Measurements from ENCODE around the gene WASF3.
A peak's percentile ranks its signal among the peaks of the same experiment; 100 is the strongest.

Gene WASF3

GRCh38 chr13:26685606-26686005 is 128.1 kb downstream of the WASF3 start:
- DNase-seq (ENCODE audit: low read depth) = no peak

DNA sequence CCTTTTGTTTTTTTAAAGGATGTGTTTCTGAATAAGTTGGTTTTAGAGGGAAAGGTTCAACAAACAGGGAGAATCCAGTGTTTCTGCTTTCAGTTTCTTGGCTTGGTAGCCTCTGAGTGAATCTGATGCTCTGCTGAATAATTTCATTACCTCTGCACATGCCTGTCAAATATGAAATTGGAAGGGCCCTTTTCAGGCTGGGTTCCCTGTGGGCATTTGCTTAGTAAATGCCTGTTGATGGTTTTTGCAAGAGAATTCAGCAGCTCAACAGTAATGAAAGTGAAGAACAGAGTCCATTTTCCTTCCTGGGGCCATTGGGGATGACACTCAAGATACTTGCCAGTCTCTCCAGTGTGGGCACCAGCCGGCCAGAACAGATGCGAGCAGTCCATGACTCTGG is 128.8 kb downstream of the WASF3 start:
- no peak for DNase-seq (ENCODE audit: low read depth)

DNA sequence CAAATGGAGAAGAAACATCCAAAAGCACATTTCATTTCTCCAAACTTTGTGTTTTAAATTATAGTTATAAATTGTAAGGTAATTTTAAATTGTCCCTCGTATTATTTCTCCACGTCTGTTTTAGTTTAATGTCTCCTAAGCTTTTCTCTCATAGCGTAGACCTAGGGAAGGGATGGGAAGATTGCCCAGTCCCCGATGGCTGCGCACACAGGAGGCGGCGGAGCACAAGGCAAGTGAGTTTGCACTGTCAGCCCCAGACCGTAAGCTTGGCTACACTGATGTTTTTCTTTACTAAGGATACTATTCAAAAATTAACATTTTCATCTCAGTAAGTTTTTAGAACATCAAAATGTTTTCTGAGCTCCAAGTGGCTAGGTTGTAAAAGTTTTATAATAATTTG is 130.8 kb downstream of the WASF3 start:
- no peak for DNase-seq (ENCODE audit: low read depth)

DNA sequence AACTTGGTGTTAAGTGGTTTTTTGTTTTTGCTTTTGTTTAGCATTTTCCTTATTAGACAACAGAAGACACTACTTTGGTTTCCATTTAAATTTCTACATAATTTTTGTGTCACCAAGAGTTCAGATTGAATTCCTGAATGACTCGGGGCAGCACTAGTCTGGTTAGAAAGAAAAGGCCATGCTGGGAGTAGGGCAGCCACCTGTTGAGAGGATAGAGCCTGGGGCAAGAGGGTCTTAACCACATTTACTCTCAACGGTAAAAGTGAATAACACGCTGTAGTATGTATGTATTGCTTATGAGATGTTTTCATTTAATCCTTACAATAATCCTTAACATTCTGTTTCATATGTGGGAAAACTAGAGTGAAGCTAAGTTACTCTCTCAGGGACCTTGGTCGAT is 131.5 kb downstream of the WASF3 start:
- DNase-seq (ENCODE audit: low read depth) = no peak

DNA sequence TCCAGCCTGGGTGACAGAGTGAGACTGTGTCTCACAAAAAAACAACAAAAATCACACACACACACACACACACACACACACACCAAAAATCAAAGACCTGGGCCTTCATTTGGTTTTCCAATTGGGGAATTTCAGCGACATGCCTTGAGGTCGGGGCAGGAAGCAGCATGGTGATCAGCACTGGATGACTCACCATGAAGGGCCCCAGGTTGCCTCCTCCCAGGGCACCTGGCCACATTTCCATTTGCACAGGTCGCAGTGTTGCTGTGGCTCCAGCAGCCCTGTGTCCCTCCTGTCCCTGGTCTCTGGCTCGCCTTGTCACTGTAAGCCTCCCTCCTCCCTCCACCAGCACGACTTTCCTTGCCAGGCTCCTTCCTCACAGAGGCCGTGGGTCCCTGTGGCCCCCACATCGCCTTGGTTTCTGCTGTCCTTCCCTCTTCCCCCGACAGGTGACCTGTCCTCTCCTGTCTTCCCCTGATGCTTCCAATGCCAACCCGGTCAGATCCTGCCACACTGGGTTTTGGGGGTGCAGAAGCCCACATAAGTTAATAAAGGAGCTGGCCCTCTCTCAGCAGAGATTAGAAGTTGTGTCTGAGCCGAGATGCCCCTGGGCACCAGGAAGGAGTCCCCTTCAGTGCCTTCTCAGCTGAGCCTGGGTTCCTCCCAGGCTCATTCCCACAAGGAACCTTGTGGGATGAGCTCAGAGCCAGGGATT is 136.4 kb downstream of the WASF3 start:
- DNase-seq (ENCODE audit: low read depth) = no peak

DNA sequence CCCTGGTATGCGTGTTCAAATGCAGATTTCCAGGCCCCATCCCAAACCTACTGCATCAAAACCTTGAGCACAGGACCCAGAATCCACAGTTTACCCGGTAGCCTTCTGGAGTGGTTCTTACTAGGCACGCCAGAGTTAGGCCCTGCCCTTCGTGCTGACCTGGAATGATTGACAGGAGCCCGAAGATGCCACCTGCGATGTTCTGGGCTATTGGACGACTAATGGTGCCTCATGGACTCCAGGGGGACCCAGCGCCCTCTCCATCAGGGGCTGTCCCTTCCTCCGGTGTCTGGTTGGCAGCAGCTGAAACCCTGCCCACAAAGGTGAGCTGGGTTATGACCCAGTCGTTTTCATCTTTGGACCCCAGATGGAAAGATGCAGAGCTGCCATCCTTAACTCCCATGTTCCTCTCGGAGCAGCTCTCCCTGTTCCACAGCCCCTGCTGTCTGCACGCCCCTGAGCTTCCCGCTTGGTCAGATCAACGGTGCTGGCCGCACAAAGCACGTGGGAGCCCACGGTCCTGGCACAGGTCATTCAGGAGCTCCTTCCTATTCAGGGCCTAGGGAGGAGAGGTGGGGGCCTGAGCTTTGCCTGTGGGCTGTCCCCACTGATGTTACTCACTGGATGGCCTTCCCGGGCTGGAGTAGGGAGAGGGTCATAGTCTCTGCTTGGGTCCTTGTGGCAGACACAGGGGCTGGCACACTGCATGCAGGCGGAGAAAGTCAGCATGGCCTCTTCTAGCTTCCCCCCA is 137.3 kb downstream of the WASF3 start:
- no peak for DNase-seq (ENCODE audit: low read depth)

GRCh38 chr13:26695360-26695705 is 137.8 kb downstream of the WASF3 start:
- no peak for DNase-seq (ENCODE audit: low read depth)

- no peak for DNase-seq (ENCODE audit: low read depth)
Measured at GRCh38 chr13:26695891-26696311, 138.4 kb downstream of the WASF3 start.

GRCh38 chr13:26697069-26697955 is 139.8 kb downstream of the WASF3 start:
- DNase-seq (ENCODE audit: low read depth) = no peak

DNA sequence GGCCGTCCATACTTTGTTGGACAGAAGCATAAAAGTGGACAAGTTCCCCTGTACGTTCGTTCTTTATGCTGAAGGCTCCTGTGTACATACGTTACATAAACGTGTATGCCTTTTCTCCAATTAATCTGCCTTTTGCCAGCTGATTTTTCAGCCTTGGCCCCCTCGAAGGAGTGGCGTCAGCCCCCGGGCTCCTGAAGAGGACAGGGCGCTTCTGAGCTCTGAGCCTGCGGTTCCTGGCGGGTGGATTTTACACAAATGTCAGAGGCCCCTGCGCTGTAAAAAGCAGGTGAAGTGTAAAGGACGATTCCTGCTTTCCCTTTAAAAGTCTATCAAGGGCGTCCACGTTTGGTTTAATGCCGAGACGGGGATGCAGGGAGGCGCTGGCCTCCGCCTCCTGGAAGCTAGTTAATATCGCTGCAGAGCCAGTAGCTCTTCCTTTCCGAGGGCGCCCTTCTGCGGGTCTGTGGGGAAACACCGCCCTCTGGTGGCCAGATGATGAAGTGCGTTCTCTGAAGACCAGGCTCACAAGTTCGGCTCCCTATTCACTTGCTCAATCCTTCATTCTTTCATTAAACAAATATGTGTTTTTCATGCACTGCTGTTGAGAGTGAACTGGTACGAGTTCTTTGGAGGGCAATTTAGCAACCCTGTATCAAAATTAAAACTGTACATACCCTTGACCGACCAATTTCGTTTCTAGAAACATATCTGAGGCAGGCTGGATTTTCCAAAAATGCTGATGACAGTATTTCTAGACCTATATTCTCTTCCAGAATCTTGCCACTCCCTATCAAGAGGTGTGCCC is 141.1 kb downstream of the WASF3 start:
- DNase-seq (ENCODE audit: low read depth) = peak; percentile 69

- DNase-seq (ENCODE audit: low read depth) = no peak
Measured at GRCh38 chr13:26699197-26699490, 141.7 kb downstream of the WASF3 start.

GRCh38 chr13:26705536-26705935 is 148.1 kb downstream of the WASF3 start:
- DNase-seq (ENCODE audit: low read depth) = no peak

- no peak for DNase-seq (ENCODE audit: low read depth)
Measured at GRCh38 chr13:26706381-26706780, 148.9 kb downstream of the WASF3 start.

DNA sequence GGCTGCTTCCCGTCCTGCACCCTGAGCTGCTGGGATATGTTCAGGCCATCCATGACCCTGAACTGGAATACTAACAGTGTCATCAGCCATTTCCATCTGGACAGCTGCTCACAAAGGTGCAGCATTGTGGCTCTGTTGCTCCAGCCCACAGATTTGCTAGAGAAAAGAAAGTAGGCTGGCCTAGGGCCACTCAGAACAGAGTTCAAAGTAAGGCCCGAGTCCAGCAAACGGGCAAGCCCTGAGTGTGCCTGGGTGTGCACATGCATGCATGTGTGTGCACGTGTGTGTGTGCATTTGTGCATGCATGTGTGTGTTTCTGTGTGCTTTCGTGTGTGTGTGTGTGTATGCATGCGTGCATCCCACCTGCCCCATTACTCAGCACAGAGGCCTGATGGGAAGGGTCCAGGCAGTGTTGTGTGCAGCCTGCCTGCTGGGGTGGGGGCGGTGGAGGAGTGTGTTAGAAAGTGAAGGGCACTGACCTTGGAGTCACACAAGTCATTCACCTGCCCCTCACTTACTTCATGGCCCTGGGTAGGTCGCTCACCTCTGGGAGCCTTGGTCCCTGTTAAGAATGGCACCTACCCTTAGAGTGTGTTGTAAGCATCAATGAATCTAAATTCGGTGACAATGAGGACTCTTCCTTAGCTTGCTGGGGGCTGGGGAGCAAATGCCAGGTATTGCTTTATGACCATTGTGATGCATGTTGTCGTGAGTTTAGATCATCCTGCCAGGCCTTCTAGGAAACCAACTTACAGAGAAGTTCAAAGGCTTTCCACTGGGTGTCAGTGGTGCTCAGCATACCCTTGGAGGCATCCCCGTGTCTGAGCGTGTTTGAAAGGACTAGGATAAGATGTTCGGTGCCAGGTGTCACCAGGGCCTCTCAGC is 149.9 kb downstream of the WASF3 start:
- DNase-seq (ENCODE audit: low read depth) = peak; percentile 8

DNA sequence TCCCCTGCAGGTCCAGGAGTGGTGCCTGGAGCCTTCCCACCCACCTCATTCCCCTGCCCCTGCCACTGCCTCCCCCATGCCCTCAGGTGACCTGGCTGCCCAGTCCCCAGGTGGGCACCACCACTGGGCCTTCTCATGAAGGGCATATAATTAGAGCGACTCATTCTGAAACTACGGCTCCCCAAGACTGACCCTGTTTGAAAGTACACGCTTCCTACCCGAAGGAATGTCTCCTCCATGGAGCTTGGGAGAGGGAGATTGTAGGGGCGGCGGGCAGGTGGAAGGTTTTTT is 150.5 kb downstream of the WASF3 start:
- no peak for DNase-seq (ENCODE audit: low read depth)

- DNase-seq (ENCODE audit: low read depth) = no peak
Measured at GRCh38 chr13:26709461-26709860, 152.0 kb downstream of the WASF3 start.

DNA sequence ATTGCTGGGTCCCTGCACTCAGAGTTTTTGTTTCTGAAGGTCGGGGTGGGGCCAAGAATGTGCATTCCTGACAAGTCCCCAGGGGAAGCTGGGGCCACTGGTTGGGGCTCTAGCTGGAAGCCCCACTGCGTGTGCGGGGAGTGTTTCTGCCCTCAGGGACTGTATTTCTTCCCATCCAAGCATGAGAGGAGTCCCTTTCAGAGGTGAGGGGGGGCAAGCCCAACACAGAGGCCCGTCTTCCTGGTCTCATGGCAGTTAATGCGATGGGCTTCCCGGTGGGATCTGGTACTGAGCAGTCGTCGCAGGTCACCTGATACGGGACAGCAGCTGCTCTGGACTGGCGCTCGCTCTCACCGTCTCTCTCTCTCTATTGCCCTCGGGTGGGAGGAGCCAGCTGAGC is 152.7 kb downstream of the WASF3 start:
- DNase-seq (ENCODE audit: low read depth) = no peak

GRCh38 chr13:26711211-26711610 is 153.7 kb downstream of the WASF3 start:
- no peak for DNase-seq (ENCODE audit: low read depth)

- no peak for DNase-seq (ENCODE audit: low read depth)
Measured at GRCh38 chr13:26713341-26713740, 155.9 kb downstream of the WASF3 start.

GRCh38 chr13:26716984-26717383 is 159.5 kb downstream of the WASF3 start:
- DNase-seq (ENCODE audit: low read depth) = no peak

DNA sequence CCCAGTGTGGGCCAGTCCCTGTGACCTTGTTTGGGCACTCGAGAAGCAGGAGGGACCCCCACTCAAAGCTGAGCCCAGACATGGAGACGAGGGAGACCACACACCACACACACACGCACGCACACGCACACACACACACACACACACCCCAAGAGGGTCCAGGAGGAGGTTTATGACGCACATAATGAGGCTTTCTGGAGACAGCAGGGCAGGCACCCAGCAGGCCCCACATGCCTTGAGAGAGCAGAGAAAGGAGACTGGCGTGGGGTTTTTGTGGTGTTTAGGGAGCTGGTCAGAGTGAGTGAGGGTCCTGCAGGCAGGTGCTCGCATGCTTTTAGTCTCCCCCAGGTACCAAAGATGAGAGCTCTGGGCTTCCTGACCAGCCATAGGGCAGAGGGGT is 160.7 kb downstream of the WASF3 start:
- no peak for DNase-seq (ENCODE audit: low read depth)

Measured in activated T-cell treated with anti-CD3 and anti-CD28 coated beads for 48 hours (primary cell).